ENCODE results near the gene PHF21A.
"Not testable (repeated sequence)": the region's sequence is repeated elsewhere in the genome, so short reads cannot be mapped to it uniquely, and the experiment has no call there.

Gene PHF21A

GRCh38 chr11:46119352-46120216 lies 1.7 kb downstream of the PHF21A start:
- no peak for FAIRE-seq

DNA sequence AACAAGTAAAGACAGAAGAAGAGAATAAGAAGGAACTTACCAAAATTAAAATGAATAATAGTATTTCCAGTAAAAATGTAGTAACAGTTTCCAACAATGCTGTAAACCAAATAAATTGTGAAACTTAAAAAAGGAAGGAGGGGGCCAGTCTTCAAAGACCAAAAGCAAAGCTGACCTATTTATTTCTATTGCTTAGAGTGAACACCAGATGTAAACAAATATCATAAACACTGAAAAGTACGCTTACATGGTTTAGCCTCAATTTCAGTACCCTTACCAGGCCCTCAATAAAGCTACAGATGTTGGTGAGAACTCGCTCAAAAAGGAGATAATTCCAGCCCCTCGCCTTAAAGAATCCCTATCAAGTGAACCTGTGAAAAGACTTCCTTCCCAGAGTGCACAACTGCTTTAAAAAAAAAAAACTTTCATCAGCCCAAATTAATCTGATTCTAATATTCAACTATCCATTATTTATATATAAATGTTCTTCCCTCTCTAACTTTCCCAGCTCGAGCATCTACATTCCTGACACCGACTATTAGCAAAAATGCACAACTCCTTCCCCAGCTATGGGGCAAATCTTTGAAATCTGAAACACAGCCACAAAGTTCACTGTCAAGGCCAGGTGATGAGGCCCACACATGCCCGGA lies 2.4 kb downstream of the PHF21A start:
- FAIRE-seq: no peak

GRCh38 chr11:46117842-46118241 lies 3.4 kb downstream of the PHF21A start:
- no peak for FAIRE-seq

- not testable (repeated sequence) for FAIRE-seq
Measured at GRCh38 chr11:46116712-46117037, 4.6 kb downstream of the PHF21A start.

DNA sequence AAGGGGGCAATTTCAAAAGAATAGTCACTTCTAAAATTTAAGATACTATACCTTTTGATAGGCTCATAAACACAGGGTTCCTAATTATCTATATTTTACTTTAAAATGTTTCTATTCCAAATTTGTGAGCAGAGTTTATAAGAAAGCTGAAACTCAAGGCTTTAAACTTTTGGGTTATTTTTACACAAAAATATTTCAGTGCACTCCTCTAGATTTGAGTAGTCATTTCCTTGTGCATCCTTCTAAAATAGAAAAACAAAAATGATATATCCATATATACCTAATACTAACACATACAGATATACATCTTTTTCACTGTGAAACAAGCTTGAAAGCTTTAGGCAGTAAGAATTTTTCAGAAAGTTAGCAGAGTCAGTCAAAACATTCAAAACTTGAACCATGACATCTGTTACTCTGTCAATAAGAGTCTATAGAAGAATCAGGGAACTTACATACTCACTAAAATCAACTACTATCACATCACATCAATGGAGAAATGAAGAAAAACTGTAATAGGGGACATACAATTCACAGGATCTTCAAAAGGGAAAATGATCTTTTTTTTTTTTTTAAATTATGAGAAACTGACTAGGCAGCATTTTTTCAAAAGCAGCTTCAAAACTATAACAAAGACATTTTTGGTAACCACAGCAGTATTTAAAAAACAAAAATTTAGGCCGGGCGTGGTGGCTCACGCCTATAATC lies 5.1 kb downstream of the PHF21A start:
- no peak for FAIRE-seq

DNA sequence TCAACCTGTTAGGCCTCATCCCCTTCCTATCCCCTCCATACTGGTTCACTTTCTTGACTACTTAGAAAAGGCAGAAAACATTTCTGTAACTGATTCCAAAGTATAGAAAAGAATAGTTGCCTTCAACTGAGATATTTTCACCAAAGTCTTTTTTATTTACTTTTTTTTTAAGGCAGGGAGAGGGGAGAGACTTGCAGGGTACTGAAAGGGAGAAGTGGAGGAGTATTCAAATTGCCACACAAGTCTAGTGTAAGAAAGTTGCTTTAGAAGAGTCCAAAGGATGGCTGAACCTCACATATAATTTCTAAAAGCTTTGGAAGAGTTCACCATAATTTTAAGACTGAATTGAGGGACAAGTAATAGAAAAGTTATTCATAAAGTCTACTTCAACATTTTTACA lies 6.3 kb downstream of the PHF21A start:
- FAIRE-seq: no peak

DNA sequence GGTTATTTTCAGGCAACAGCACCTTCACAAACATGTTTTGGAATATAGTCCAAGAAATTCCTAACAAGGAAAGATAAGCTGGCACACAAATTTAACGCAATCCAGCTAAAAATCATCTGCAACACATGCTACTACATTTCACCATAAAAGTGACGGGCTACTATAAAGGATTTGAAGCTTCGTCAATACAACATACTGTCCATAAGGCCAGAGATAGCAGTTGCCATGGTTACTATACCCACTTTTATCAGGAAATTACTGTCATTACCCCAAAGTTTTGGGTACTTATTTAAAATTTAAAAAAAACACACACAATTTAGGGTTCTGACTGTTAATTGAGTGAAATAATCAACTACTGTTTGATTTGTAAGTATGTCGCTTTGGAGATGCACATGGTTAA lies 6.9 kb downstream of the PHF21A start:
- no peak for FAIRE-seq

GRCh38 chr11:46112961-46113607 lies 8.2 kb downstream of the PHF21A start:
- peak; percentile 75 for FAIRE-seq

DNA sequence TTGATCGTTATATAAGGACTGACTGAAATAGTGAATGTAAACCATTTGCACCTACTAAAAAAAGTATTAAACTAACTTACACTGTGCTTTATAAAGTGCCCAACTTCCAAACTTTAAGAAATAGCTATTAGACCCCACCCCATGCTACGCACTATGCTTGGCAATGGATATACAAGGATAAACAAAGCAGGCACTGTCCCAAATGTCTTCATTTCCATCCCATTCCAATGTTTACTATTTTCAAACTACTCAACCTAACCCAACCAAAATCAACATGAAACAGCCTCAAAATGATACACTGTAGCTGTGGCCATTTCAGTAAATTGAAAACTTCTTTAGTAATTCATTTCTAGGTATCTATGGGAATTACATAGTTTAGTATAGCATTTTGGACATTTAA lies 12.5 kb downstream of the PHF21A start:
- FAIRE-seq: no peak

- FAIRE-seq: no peak
Measured at GRCh38 chr11:46107780-46108179, 13.5 kb downstream of the PHF21A start.

DNA sequence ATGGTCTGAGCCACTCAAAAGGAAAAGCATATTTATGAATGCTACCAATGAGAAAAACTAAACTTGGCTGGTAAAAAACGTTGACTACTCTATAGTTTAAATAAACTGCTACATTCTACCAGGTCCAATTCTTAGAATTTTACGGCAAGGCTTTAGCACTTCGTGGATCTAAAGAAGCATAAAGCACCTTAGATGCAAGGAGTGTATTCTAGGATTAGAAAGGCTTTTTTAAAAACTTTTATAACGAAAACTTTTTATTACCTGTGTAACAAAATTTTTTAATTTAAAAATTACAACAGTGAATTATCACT lies 13.9 kb downstream of the PHF21A start:
- no peak for FAIRE-seq

- no peak for FAIRE-seq
Measured at GRCh38 chr11:46106530-46107407, 14.5 kb downstream of the PHF21A start.

DNA sequence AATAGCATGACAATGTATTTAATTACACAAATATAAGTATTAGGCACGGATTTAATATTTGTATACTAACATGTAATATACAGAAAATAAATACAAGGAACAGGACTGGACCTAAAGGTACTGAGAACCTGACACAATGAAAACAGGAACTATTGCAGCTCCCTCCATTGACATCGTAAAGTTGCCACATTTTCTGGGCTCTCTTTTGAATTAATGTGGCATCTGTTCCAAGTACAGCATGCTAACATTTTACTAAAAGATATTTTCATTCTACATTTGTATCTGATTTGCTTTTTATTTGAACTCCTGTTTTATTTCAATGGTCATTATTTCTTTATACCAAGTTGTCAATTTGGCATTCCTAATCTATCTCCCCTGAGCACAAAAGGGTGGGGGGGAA lies 15.3 kb downstream of the PHF21A start:
- FAIRE-seq: no peak

GRCh38 chr11:46105134-46105628 lies 16.1 kb downstream of the PHF21A start:
- no peak for FAIRE-seq

DNA sequence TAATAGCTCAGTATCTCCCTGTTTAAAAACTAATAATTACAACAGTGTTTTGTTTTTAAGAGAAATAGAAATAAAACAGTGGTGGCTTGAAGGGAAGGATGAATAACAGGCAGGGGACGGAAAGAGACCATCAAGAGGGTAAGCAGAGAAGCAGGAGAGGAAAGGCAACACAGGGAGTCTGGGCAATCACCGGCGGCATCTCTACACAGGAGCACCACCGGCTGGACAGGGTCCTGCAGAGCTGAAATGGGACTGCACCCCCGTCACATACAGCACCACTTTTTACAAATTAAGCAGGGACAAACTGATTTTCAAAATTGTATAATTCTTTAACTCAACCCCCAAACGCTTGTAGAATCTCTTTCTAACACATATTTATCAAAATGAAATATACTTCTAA lies 18.4 kb downstream of the PHF21A start:
- no peak for FAIRE-seq

- no peak for FAIRE-seq
Measured at GRCh38 chr11:46100670-46101069, 20.6 kb downstream of the PHF21A start.

DNA sequence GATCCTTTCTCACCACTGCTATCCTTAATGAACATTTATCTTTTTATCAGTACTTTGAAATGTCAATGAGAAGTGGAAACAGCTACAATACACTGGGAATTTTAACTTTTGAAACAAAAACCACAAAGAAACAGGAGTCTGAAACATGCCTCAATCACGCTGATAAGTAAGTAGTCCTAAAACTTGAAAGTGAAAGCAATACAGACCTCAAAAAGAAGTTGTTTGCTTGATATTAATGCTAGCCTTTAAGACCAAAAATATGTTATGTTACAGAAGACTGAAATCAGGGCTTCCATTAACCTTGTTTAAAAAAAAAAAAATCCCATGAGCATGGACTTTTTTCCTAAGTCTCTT lies 21.3 kb downstream of the PHF21A start:
- FAIRE-seq: no peak

DNA sequence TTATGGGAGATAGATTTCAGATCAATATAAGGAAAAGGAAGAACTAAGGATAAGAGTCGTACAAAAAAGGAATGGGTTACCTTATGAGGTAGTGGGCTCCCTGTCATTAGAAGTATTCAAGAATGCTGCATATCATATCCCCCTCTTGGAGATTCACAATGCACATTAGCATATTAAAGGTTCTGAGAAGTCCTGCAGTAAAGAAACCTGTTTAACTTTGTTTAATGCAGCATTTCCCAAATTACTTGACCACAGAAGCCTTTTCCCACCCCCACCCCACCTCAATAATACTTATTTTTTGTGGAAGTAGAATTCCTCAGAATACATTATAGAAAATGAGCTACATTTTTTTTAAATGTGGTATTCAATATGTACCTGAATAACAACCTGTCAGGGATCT lies 30.9 kb downstream of the PHF21A start:
- no peak for FAIRE-seq

DNA sequence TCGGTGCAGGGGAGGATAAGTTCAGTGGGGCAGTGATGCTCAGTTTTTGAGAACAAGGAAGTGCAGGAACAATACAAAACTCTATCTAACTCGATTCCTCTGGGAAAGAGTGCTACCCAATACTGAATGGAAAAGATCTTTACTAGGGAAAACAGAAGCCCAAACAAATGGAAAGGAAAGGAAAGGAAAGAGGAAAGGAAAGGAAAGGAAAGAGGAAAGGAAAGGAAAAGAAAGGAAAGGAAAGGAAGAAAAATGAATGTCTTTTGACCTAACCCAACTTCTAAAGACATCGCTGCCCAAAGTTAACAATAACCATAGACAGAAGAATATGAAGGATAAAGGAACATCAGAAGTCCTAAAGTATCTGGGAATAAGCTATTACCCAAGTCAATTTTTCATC lies 41.6 kb downstream of the PHF21A start:
- FAIRE-seq: no peak

GRCh38 chr11:46075928-46076327 lies 45.3 kb downstream of the PHF21A start:
- no peak for FAIRE-seq

DNA sequence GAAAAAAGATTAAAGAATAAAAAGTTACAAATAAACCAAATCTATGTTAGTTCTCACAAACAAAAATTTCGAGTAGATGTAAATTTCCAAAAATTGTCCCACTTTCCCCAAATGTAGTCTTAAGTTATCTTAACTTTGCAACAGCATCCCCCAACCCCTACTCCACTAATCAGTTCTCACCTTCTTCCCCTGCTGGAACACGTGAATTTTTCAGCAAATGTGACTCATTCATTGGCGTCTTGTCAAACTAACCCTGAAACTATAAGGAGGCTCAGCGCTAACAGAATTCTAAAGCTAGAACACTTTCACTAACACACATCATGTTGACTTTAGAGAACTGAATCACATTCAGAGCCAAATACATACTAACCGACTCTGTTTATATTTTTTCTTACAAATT lies 46.1 kb downstream of the PHF21A start:
- no peak for FAIRE-seq

DNA sequence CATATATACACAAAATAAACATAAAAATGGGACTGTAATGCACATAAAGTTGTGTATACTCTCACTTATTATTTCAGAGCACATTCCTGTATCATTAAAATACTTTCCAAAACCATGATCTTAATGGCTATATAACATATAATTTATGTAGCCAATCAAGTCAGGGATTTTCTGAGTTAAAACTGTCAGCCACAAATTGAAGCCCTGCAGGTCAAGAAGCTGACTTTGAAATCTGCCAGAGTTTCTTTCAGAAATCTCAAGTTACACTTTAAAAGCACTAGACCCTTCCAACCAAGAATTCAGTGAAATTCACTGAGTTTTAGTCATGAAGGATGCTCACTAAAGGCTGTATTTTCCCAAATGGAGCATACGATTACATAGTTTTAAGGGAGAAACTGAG lies 47.6 kb downstream of the PHF21A start:
- no peak for FAIRE-seq

Measured in TTC549 (cell line).